AG09309 (cell line): Measurements from ENCODE around the gene NADSYN1.

Experiments used
- DNase-seq: peaks from one replicate; pipeline ENCODE4 v3.0.0-alpha.2; 2010; ENCODE audit warnings: low read depth
- H3K4me3 ChIP-seq: 2 replicates; pipeline ENCODE4 v1.5.1; 2011; ENCODE audit warnings: mild to moderate bottlenecking, low read depth, low read length, moderate library complexity; ENCODE audit not compliant: control insufficient read depth
- TF ChIP-seq, protein P1 (sequence below): IDR thresholded peaks from 2 replicates; pipeline ENCODE4 v1.5.1; 2011; ENCODE audit warnings: mild to moderate bottlenecking, low read depth, low read length, inconsistent platforms; ENCODE audit not compliant: insufficient read depth, control insufficient read depth; ENCODE audit errors: missing control alignments

The NADSYN1 gene

DNA sequence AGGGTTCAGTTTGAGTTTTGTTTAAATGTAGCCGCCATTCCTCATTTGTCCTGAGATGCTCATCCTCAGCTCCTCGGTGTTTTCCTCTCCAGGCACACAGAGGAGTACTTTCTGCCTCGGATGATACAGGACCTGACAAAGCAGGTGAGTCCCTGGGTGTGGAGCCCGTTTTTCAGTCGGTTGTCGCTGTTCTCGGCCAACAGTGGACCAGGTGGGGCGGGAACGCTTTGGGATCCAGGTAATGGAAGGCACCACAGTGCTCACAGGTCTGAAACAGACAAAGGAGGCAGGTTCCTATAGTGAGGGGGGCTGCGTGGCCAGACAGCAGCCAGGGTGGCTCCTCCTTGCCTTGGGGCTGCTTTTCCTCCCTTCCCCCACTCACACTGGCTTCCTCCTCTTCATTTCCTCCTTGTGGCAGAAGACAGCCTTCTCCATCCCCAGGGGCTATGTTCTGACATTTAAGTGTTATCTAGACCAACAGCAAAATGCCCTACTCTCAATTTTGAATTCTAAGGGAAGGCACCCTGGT, 19.4 kb downstream of the NADSYN1 start:
- TF ChIP-seq, protein P1, sequence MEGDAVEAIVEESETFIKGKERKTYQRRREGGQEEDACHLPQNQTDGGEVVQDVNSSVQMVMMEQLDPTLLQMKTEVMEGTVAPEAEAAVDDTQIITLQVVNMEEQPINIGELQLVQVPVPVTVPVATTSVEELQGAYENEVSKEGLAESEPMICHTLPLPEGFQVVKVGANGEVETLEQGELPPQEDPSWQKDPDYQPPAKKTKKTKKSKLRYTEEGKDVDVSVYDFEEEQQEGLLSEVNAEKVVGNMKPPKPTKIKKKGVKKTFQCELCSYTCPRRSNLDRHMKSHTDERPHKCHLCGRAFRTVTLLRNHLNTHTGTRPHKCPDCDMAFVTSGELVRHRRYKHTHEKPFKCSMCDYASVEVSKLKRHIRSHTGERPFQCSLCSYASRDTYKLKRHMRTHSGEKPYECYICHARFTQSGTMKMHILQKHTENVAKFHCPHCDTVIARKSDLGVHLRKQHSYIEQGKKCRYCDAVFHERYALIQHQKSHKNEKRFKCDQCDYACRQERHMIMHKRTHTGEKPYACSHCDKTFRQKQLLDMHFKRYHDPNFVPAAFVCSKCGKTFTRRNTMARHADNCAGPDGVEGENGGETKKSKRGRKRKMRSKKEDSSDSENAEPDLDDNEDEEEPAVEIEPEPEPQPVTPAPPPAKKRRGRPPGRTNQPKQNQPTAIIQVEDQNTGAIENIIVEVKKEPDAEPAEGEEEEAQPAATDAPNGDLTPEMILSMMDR, result no peak
- H3K4me3 ChIP-seq, result no peak overlapping the region
- no peak for DNase-seq

DNA sequence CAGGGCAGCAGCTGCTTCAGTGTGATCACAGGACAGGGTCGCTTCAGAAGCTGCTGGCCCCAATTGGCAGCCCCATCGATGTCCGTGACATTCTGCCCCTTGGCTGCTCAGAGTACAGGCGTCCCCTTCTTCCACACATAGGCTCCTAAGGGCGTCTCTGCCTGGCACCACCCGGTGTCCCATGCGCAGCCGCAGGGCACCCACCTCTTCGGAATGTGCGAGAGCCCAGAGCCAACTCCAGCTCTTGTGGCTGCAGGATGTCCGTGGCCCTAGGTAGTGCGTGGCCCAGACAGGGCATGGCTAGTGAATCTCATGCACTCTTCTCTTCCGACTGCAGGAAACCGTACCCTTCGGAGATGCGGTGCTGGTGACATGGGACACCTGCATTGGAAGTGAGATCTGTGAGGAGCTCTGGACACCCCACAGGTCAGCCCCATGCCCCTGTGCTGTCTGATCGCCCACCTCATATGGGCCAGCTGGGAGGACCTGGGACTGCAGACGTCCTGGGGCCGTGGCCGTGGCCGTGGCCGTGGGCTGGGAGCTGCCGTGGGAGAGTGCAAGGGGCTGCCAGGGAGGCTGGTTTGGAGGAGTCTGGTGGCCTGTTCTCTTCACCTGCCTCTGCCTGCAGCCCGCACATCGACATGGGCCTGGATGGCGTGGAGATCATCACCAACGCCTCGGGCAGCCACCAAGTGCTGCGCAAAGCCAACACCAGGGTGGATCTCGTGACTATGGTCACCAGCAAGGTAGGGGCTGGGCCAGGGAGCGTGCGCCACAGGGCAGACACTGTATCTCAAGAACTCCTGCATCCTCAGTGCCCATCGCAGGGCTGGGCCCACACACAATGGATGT, 20.2 kb downstream of the NADSYN1 start:
- TF ChIP-seq, protein P1, result no peak
- DNase-seq, result no peak

DNA sequence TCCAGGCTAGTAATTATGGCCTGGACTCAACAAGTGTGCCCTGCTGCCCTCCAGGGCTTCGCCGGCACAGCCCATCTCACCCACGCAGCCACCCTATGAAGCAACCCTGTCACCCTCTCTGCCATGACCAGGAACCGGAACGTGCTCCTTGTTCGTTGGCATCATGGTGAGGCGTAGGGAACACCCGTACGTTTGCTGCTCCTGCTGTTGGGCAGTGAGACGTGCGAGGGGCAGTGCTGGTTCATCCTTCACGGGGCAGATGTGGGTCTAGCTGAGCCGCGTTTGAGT, 20.7 kb downstream of the NADSYN1 start:
- DNase-seq, result no peak
- TF ChIP-seq, protein P1, result no peak
- no peak overlapping the region for H3K4me3 ChIP-seq

More for the DNA sequence above, 20.2 kb downstream of the NADSYN1 start:
- H3K4me3 ChIP-seq, result no peak overlapping the region

DNA sequence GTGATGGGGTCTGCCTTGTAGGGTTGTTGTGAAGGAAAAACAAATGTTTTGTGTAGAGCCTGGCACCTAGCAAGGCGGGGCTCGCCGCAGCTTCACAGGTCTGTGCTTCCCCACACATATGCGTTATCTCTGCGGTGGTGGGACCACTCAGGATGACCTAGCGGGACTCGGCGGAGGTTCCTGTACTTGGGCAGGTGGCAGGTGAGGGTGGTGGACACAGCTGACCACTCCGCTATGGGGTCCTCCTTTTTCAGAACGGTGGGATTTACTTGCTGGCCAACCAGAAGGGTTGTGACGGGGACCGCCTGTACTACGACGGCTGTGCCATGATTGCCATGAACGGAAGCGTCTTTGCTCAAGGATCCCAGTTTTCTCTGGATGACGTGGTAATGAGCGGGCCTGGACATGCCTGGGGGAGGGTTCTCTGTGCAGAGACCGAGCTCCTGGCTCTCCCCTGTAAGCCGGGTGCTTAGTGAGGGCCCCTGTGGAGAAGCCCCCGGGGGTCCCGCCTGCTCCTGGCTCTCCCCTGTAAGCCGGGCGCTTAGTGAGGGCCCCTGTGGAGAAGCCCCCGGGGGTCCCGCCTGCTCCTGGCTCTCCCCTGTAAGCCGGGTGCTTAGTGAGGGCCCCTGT, 21.3 kb downstream of the NADSYN1 start:
- H3K4me3 ChIP-seq, result no peak overlapping the region
- TF ChIP-seq, protein P1, result no peak
- DNase-seq, result no peak

DNA sequence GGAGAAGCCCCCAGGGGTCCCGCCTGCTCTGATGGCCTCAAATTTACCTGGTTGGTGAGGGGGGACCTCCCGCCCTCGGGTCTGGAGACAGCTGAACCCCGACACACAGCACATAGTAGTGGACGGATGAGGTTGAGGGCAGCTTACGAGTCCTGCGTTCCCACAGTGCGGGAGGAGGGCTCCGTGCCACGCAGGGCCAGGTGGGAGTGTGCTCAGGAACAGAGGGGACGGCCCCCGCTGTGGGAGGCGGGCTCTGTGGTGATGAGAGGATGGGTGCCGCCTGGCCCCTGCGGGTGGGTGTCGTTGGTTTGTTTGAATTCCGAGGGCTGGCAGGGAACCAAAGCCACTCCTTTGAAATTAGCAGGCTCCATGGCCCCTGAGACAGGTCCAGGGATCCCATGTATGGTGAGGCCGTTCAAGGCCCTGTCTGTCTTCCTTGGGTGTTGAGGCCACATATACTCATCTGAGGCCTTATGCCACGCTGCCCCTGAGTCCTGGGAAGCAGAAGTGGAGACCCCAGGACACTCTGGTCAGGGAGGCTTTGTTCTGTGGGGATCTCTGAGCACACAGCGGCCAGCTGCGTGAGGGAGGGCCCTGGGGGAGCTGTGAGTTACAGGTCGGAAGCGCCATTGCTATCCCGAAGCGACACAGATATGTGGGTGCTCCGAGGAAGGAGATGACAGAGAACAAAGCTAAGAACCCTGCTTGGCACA, 21.9 kb downstream of the NADSYN1 start:
- no peak for DNase-seq
- TF ChIP-seq, protein P1, result no peak
- H3K4me3 ChIP-seq, result no peak overlapping the region

DNA sequence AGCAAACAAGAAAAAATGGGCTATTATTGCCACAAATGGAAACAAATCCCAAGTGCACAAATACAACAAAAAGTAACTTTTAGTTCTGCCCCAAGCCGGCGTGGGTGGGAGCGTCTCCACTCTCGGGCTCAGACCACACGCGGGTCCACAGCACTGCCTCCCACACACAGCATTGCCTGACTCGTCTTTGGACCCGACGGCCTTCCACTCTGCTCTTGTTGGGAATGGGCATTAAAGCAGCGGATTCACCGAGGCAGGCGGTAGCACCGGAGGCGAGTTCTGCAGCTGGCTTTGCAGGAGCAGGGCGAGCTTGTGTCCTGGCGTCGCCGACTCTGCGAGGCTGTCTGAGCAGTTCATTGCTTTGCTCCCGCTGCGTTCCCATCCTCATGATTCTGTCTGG, 23.0 kb downstream of the NADSYN1 start:
- TF ChIP-seq, protein P1, result no peak
- no peak overlapping the region for H3K4me3 ChIP-seq
- no peak for DNase-seq
